Stimulated activated CD4-positive, alpha-beta T cell treated with anti-CD3 and anti-CD28 coated beads, Interleukin-15, amount 100 ng/mL, for 24 hours (primary cell): Measurements from ENCODE around the gene GGN.
"Not testable (repeated sequence)": the region's sequence is repeated elsewhere in the genome, so short reads cannot be mapped to it uniquely, and the experiment has no call there.

Source experiments
- DNase-seq: peaks from one replicate; pipeline ENCODE4 v3.0.0-alpha.2; 2020

GGN gene

DNA sequence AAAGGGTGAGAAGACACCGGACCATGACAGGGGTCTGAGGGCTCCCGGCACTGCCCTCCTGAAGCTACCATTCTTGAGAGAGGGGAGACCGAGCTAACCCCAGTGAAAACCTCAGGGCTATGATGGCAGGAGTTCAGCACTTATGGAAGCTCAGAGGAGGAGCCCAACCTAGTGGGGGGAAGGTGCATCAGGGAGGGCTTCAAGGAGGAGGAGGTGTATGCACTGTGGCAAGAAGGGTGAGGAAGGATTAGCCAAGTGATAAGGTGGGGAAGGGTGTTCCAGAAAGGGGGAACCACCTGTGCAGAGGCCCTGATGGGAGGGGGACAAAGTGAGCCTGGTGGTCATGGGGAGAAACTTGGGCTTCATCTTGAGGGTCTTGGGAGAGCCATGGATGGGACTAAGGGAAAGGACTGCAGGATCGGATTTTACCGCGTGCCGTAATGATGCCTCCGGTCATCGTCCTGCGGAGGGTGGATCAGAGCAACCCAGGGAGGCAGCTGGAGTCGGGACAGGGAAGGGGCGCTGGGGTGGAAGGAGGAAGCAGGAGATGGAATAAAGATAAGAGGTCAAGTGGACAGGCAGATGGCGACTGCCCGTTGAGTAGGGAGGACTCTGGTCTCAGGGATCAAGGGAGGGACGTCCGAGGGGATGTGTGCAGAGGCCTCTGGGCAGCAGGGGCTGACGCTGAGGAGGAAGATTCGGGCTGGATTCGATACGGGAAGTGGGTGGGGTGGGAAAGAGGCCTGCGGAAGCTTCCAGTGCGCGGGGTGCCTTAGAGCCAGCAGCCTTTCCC lies 26.8 kb downstream of the GGN start:
- no peak for DNase-seq

DNA sequence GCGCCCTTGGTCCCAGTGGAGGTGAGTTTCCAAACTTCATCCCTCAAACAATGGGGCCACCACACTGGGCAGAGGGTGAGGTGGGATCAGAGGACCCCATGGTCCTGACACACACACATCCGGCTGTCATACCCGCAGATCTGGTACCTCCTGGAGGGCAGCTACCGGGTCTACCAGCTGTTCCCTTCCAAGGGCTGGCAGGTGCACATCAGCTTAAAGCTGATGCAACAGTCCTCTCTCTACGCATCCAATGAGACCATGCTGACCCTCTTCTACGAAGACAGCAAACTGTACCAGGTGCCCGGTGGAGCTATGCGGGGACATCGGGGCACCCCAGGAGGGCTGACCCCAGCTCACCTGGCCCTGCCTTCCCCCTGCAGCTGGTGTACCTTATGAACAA lies 27.5 kb downstream of the GGN start:
- DNase-seq: no peak

GRCh38 chr19:38359242-38360021 lies 28.4 kb downstream of the GGN start:
- no peak for DNase-seq

DNA sequence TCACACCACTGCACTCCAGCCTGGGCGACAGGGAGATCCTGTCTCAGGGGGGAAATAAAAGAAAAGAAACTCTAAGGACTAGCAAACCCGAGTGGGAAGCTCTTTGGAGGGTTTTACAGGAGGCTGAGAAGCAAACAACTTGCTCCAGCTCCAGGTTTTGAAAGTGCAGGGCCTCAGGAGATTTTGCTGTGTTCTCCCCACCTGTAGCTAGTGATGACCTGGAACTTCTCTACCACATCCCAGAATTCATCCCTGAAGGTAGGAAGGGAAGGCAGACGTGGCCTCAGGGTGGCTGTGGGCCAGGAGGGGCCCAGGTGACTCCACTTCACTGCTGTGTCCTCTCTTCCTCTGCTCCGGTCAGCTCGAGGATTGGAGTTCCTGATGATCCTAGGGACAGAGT lies 29.8 kb downstream of the GGN start:
- no peak for DNase-seq

DNA sequence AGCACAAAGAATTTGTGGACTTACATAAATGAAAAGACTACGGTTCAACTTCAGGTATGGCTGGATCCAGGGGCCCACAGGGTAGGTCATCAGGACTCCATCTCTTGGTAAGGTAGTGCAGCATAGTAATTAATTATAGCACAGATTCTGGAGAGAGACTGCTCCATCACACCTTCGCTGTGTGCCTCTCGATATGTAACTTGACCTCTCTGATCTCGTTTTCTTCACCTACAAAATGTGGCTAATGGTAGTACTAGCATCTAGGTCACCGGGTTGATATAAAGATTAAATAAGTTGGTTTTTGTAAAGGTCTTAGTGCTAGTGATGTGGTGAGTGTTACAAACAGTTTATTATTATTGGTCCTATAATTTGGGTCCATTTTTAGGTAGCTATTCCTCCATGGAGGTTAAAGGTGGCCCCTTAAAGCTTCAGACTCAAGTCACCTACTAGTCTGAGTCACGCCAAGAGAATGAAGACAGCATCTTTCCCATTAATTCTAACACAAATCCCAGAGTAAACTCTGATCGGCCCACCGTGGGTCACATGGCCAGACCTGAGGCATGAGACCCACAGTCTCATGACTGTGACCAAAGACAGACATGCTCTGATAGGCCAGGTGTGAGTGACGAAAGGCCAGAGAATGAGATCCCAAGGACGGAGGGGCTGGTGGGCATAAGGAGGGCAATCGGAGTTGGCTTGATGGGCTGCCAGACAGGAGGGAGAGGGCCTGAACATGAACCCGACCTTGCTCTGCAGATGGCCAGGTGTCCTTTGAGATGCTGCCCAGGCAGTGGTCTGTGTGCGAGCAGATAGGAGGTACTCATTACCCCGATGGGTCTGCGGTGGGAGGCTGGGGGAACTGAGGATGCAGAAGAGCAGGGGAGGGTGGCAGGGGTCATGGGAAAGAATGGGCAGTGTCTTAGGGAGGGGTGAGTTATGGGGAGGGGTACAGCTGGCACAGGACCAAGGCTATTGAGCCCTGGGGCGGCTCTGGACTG lies 31.8 kb downstream of the GGN start:
- no peak for DNase-seq

DNA sequence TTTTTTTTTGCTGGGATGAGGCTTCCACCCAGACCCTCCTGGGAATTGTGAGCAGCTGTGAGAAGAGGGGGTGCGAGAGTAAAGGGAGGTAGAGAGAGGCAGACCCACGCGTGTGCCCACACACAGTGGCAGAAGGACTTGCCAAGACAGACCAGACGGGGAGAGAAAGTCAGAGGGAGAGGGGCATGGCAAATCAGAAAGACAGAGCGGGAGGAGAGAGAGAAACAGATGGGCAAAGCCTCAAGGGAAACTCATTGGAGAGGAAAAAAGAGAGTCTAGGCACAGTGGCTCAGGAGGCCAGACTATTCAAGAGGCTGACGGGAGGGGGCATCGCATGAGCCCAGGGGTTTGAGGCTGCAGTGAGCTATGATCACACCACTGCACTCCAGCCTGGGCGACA lies 35.2 kb downstream of the GGN start:
- no peak for DNase-seq

DNA sequence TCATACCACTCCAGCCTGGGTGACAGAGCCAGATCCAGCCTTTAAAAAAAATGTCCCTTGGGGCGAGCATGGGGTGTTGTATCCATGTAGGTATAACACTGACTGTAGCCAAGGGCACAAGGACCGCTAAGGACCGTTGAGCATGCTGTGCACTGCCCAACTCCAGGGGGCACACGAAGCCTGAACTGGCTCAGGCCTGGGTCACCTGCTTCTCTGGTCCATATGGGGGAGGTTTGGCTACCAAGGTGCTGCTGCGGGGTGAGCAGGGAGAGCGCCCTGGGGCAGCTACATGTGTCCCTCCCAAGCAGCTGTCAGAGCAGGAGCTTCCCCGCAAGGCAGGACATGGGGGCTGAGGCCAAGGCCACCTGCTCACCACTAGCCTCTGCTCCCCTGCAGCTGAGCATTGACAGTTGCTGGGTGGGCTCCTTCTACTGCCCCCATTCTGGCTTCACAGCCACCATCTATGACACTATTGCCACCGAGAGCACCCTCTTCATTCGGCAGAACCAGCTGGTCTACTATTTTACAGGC lies 35.9 kb downstream of the GGN start:
- DNase-seq: no peak

GRCh38 chr19:38350883-38351282 lies 37.0 kb downstream of the GGN start:
- no peak for DNase-seq

DNA sequence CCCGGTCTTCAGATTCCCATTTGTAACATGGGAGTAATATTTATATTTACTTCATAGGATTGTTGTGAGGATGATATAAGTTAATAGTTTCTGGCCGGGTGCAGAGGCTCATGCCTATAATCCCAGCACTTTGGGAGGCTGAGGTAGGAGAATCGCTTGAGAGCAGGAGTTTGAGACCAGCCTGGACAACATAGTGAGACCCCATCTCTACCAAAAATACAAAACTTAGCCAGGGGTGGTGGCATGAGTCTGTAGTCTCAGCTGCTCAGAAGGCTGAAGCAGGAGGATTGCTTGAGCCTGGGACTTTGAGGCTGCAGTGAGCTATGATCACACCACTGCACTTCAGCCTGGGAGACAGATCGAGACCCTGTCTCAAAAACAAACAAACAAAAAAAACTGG lies 41.0 kb downstream of the GGN start:
- DNase-seq: no peak

DNA sequence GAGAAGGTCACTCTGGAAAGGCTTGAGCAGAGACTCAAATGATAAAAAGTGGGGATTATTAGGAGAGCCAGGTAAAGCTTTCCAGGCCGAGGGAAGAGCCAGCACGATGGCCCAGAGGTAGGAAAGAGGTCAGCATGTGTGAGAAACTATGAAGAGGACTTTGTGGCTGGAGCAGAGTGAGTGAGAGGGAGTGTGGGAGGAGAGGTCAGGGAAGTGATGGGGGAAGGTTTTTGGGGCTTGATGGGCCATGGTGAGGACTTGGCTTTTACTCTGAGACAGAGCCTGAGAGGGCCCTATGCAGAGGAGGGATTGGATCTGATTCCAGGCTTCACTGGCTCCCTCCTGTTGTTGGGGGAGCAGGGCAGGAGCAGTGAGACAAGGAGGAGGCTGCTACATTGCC lies 46.9 kb downstream of the GGN start:
- DNase-seq: no peak

DNA sequence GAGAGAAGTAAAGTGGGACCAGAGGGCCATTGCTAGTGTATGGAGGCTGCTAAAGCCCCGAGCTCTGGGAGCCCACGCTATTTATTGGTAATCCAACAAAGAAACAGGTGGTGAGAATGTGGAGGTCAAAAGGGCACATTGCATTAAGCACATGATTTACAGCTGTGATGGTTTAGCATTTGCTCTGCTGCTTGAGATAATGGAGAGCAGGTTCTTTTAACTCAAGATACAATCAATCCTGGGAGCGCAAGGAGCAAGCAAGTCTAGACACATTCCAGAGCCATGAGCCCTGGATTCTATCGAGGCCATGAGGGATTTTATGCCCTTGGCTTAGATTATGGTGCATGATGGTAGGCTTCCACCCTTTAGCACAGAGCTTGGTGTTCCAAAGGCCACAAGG lies 48.8 kb downstream of the GGN start:
- DNase-seq: not testable (repeated sequence)

- DNase-seq: no peak
These were observed 50.5 kb downstream of the GGN start for GRCh38 chr19:38337360-38337653.

GRCh38 chr19:38336638-38337359 lies 51.0 kb downstream of the GGN start:
- DNase-seq: peak; percentile 97

DNA sequence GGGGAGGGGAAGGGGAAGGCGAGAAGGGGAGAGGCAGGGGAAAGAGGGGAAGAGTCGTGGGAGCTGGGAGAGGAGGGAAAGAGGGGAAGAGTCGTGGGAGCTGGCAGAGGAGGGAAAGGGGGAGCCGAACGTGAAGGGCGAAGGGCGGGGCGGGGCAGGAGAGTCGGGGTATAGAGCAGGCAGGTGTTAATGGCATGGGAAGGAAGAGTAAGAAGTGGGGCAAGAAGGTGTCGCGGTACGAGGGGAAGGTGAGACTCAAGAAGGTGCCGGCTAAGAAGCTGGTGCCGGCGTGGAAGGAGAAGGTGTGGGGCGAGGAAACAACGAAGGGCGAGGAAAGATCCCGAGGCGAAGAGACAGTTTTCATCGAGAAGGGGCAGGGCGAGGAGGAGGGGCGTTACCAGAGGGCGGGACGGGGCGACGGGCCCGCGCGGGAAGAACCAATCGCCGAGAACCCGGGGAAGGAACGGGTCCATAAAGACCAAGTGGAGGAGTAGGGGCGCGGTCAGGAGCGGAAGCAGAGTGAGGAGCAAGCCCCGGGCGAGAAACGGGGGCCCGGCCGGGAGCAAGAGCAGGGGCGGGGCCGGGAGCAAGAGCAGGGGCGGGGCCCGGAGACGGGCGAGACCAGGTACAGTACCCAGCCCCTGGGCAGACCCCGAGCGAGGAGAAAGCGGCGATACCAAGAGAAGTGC lies 51.7 kb downstream of the GGN start:
- DNase-seq: peak; percentile 98
